Ishikawa (cell line): Measurements from ENCODE around the gene MELTF.

ENCODE experiments used
- CEBPB ChIP-seq: IDR thresholded peaks from 2 replicates; pipeline ENCODE4 v1.6.1; 2012
- CREB1 ChIP-seq: IDR thresholded peaks from 2 replicates; pipeline ENCODE4 v1.6.1; 2012; ENCODE audit warnings: low read depth
- MAX ChIP-seq: IDR thresholded peaks from 2 replicates; pipeline ENCODE4 v1.6.1; 2012
- RAD21 ChIP-seq: IDR thresholded peaks from 2 replicates; pipeline ENCODE4 v1.6.1; 2012; ENCODE audit warnings: low read depth
- REST ChIP-seq: IDR thresholded peaks from 2 replicates; pipeline ENCODE4 v1.6.1; 2012; ENCODE audit warnings: low read depth, mild to moderate bottlenecking
- TAF1 ChIP-seq: IDR thresholded peaks from 2 replicates; pipeline ENCODE4 v1.6.1; 2012; ENCODE audit warnings: low read depth, mild to moderate bottlenecking
- TCF12 ChIP-seq: IDR thresholded peaks from 2 replicates; pipeline ENCODE4 v1.6.1; 2012; ENCODE audit warnings: low read depth
- USF1 ChIP-seq: IDR thresholded peaks from 2 replicates; pipeline ENCODE4 v1.6.1; 2012
- YY1 ChIP-seq: IDR thresholded peaks from 2 replicates; pipeline ENCODE4 v1.6.1; 2012; ENCODE audit warnings: low read depth

- no peak for TF ChIP-seq CREB1
- TF ChIP-seq CEBPB = no peak
- no peak for TF ChIP-seq TCF12
- no peak for TF ChIP-seq TAF1
- no peak for TF ChIP-seq MAX
- TF ChIP-seq YY1 = no peak
- TF ChIP-seq RAD21 = no peak
- TF ChIP-seq USF1 = no peak
- TF ChIP-seq REST = no peak
Measured at GRCh38 chr3:197006860-197007259, 22.8 kb downstream of the MELTF start.
